MCF 10A (cell line): ENCODE results near the gene XNDC1N. TPM values are rescaled to one million over a fixed set of nuclear protein-coding genes. Genes with fewer than 3 reads are reported as not detected.
A peak's percentile ranks its signal among the peaks of the same experiment; 100 is the strongest.

Experiments
- BruUV-seq: library from RNA; stranded (reverse); fragments of 400-500 nt; replicated peaks from 2 replicates; lab custom pipeline; 2021; lab: Mats Ljungman, UMichigan
- CTCF ChIA-PET: fragments of 300-600 bp; sonication (Branson Sonifier 250); formaldehyde crosslinking; extraction: SDS; loops from one replicate; lab custom pipeline; 2021; ENCODE audit warnings: antibody characterized with exemption, inconsistent platforms; lab: Yijun Ruan, JAX
- POLR2A ChIA-PET: fragments of 300-600, 350-650 bp; sonication (Branson Sonifier 250); formaldehyde crosslinking; extraction: SDS; loops from one replicate; lab custom pipeline; 2020; ENCODE audit warnings: antibody characterized with exemption, inconsistent platforms; lab: Yijun Ruan, JAX
- DNase-seq: peaks from one replicate; pipeline ENCODE4 v3.0.0-alpha.2; 2018; ENCODE audit not compliant: unreplicated experiment
- H3K27ac Mint-ChIP-seq: one replicate; pipeline ENCODE4 v1.8.0; 2022; ENCODE audit warnings: mild to moderate bottlenecking, low read depth, mixed read lengths; ENCODE audit not compliant: unreplicated experiment
- H3K27me3 Mint-ChIP-seq: one replicate; pipeline ENCODE4 v1.8.0; 2022; ENCODE audit warnings: mixed read lengths; ENCODE audit not compliant: insufficient read depth, unreplicated experiment
- H3K36me3 Mint-ChIP-seq: one replicate; pipeline ENCODE4 v1.8.0; 2022; ENCODE audit warnings: mild to moderate bottlenecking, moderate library complexity, mixed read lengths; ENCODE audit not compliant: insufficient read depth, unreplicated experiment
- H3K4me1 Mint-ChIP-seq: one replicate; pipeline ENCODE4 v1.8.0; 2022; ENCODE audit warnings: mixed read lengths; ENCODE audit not compliant: insufficient read depth, unreplicated experiment
- H3K4me3 Mint-ChIP-seq: one replicate; pipeline ENCODE4 v1.8.0; 2022; ENCODE audit warnings: mild to moderate bottlenecking, moderate library complexity, mixed read lengths; ENCODE audit not compliant: unreplicated experiment
- H3K9me3 Mint-ChIP-seq: one replicate; pipeline ENCODE4 v1.8.0; 2022; ENCODE audit warnings: mixed read lengths; ENCODE audit not compliant: unreplicated experiment
- CTCF ChIP-seq: fragments of 200-600 bp; IDR thresholded peaks from one replicate; pipeline ENCODE4 v1.8.0; 2022; ENCODE audit warnings: antibody characterized with exemption, mild to moderate bottlenecking; ENCODE audit not compliant: unreplicated experiment
- intact Hi-C: fragments of 100-400 bp; cut with micrococcal nuclease; formaldehyde crosslinking; loops from 2 replicates; pipeline ENCODE4 v1.14.1; 2022
- total RNA-seq: library from RNA; stranded (reverse); gene quantifications from 2 replicates; pipeline ENCODE4 v1.2.3, GENCODE V29; 2022

The XNDC1N gene
- total RNA-seq, 1 experiment from 2014 or later, result 5.9 TPM

GRCh38 chr11:71976551-71976950 lies 48.2 kb upstream of the XNDC1N start:
- no peak for TF ChIP-seq CTCF
- no peaks in the 10 kb centered on the region for H3K27me3 Mint-ChIP-seq
- no peak overlapping the region for H3K4me3 Mint-ChIP-seq
- H3K4me1 Mint-ChIP-seq, result no peaks in the 10 kb centered on the region
- DNase-seq, result no peak
- no TSS peak for BruUV-seq
- intact Hi-C loops, result loop anchor here (5.0 to 10.0 kb wide), 2 partner anchors 261 to 438 kb away; no protein-coding TSS in a partner anchor
- H3K36me3 Mint-ChIP-seq, result peaks cover 25% of the 10 kb centered on the region
- peak overlapping the region; percentile 39 for H3K27ac Mint-ChIP-seq
- no peaks in the 10 kb centered on the region for H3K9me3 Mint-ChIP-seq
- CTCF ChIA-PET, result interaction anchor here (0.5 to 4.6 kb wide), 33 partner anchors 8 to 471 kb away, joined by 3 to 57 read pairs (median 5); partner anchors contain the start of genes CLPB and IL18BP
- POLR2A ChIA-PET, result interaction anchor here (0.7 to 1.5 kb wide), 3 partner anchors 8 to 1416 kb away, joined by 3 to 4 read pairs (median 3); no protein-coding TSS in a partner anchor

GRCh38 chr11:71971680-71972079 lies 43.3 kb upstream of the XNDC1N start:
- Mint-ChIP-seq H3K27me3 (no peaks in the 10 kb centered on the region), H3K27ac (no peak overlapping the region), H3K4me1 (no peaks in the 10 kb centered on the region), H3K36me3 (peaks cover 28% of the 10 kb centered on the region), H3K9me3 (no peaks in the 10 kb centered on the region), H3K4me3 (no peak overlapping the region)
- no peak for DNase-seq
- POLR2A ChIA-PET, result interaction anchor here (1.0 to 1.5 kb wide), 3 partner anchors 10 to 42 kb away, joined by 3 to 4 read pairs (median 3); no protein-coding TSS in a partner anchor
- BruUV-seq, result no TSS peak
- intact Hi-C loops, result loop anchor here (10.0 kb wide), 1 partner anchor 443 kb away; no protein-coding TSS in a partner anchor
- no peak for TF ChIP-seq CTCF
- CTCF ChIA-PET, result interaction anchor here (0.6 to 0.9 kb wide), 2 partner anchors 251 to 442 kb away, joined by 3 read pairs; no protein-coding TSS in a partner anchor

- H3K9me3 Mint-ChIP-seq, result peaks cover 8% of the 10 kb centered on the region
- no peak overlapping the region for H3K4me3 Mint-ChIP-seq
- no peaks in the 10 kb centered on the region for H3K4me1 Mint-ChIP-seq
- ChIA-PET CTCF (interaction anchor here (0.8 to 2.5 kb wide), 2 partner anchors 12 to 466 kb away, joined by 4 to 16 read pairs; no protein-coding TSS in a partner anchor), POLR2A (interaction anchor here (0.7 kb wide), 1 partner anchor 17 kb away, joined by 3 read pairs; no protein-coding TSS in a partner anchor)
- DNase-seq, result no peak
- H3K36me3 Mint-ChIP-seq, result peaks cover 46% of the 10 kb centered on the region
- no peaks in the 10 kb centered on the region for H3K27me3 Mint-ChIP-seq
- H3K27ac Mint-ChIP-seq, result no peak overlapping the region
- no peak for TF ChIP-seq CTCF
- intact Hi-C loops, result no loop called here
- BruUV-seq, result no TSS peak
Measured at GRCh38 chr11:71964641-71965040, 36.2 kb upstream of the XNDC1N start.

- no peaks in the 10 kb centered on the region for H3K27me3 Mint-ChIP-seq
- no peaks in the 10 kb centered on the region for H3K4me1 Mint-ChIP-seq
- POLR2A ChIA-PET, result interaction anchor here (1.0 kb wide), 1 partner anchor 10 kb away, joined by 3 read pairs; no protein-coding TSS in a partner anchor
- DNase-seq, result no peak
- H3K27ac Mint-ChIP-seq, result no peak overlapping the region
- CTCF ChIA-PET, result no interaction called here
- H3K36me3 Mint-ChIP-seq, result peaks cover 41% of the 10 kb centered on the region
- intact Hi-C loops, result no loop called here
- peaks cover 8% of the 10 kb centered on the region for H3K9me3 Mint-ChIP-seq
- BruUV-seq, result no TSS peak
- no peak overlapping the region for H3K4me3 Mint-ChIP-seq
- no peak for TF ChIP-seq CTCF
Measured at GRCh38 chr11:71963468-71963867, 35.1 kb upstream of the XNDC1N start.
